NOMO-1 treated with dmso at 0.1 percent for 144 hours (cell line): ENCODE data around the gene CNTNAP5.

Experiments used
- DNase-seq: peaks from one replicate; lab custom pipeline; 2025; ENCODE audit not compliant: unreplicated experiment; lab: John Stamatoyannopoulos, UW

The CNTNAP5 gene

DNA sequence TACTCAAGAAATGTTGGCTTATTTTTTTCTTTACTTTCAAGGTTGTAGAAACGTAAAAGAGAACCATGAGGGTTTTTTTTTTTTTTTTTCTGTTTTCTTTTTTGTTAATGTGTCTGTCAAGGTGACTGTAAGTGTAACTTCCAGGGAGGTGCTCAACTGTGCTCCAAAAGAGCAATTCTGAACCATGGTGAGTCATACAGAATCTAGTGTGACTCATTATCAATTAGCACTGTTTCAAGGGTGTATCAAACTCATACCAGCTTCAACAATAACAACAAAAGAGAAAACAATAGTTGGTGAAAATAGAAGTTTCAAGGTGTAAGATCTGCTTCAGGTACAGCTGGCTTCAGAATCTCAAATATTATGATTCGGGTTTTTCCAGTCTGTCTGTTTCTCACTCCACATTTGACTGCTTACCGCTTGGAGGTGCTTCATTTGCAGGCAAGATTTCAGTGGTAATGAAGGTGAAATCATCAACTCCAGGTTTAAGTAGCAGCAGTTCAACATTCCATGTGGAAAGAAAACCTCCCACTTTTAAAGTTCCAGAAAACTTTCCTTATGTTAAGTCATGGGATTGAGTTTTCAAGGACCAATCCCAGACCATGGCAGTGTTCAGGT, 850.6 kb downstream of the CNTNAP5 start:
- DNase-seq, result no peak

DNA sequence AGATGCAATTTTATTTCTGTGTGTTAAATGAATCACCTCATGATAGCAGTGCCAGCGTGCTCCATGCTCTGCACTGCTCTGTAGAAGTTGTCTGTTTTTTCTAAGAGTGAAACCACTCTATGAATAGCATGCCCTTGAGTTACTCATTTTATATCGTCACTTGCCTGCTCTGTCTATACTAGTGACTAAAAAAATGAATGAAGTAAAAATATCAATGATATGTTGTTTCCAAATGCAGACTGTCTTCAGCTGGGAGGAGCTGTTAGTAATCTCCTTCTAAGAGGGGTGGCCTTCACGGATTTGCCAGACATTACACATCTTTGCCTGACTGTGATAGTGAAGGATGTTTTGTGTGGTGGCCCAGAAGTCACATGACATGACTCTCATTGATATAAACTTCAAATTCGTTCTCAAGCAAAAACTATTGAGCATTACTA, 852.1 kb downstream of the CNTNAP5 start:
- no peak for DNase-seq

DNA sequence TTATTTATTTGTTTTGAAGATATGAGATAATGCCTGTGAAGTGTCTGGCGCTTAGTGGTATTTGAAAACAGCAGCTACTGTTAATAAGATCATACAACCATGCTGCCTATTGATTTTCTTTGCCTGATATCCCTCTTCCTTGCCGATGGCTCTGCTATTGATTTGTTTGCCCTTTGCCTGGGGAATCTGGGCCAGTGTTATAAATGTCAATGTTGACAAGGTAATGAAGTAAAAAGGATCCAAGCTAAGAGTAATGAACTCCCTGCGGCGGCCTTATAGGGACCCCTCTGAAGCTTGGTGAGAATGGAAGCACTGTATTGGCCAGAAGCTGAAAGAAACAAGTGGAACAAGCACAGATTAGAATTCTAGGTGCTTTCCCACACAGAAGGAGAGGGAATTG, 854.6 kb downstream of the CNTNAP5 start:
- no peak for DNase-seq

DNA sequence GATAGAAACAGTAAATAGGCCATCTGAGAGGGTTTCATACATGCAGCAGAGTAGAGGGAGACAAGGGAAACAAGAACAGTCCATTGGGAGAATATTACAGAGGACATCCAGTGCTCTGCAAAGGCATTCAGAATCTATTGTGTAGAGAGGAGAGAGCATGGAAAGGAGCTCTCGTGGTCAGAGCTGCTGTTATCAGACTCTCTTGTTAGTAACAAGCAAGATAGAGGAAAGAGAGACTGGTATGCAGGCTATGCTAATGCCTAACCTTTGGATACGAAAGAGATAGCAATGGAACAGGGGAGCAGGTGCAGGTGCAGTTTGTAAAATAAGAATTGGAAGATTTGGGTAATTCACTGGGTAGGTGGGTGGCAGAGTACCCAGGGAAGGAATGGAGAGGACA, 855.9 kb downstream of the CNTNAP5 start:
- no peak for DNase-seq

DNA sequence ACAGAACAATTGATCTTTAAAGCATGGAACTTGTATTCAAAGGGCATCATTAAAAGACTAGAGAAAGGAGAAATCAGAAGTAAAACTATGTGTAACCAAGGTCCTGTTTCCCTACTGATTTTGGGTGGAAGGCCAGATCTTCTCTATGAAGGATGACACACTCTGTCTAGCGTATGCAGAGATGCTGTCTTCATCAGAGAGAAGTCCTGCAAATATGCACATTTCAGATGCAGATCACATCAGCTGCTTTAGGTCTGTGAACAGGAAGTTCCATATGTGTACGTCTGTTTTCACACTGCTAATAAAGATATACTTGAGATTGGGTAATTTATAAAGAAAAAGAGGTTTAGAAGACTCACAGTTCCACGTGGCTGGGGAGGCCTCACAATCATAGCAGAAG, 857.3 kb downstream of the CNTNAP5 start:
- no peak for DNase-seq

DNA sequence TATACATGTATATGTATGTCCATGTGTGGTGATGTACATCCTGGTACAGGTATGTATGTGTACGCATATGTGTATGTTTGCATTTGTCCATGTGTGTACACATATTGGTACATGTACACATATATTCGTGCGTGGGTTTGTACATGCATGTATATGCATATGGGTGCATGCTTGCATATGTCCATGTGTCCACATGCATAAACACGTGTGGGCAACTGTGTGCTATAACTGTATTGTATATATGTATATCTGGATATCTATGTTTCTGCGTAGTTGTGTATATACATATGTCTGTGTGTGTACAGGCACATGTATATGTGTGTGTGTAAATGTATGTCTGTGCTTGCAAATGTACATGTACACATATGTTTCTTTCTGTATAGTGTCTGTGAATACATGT, 858.5 kb downstream of the CNTNAP5 start:
- no peak for DNase-seq

DNA sequence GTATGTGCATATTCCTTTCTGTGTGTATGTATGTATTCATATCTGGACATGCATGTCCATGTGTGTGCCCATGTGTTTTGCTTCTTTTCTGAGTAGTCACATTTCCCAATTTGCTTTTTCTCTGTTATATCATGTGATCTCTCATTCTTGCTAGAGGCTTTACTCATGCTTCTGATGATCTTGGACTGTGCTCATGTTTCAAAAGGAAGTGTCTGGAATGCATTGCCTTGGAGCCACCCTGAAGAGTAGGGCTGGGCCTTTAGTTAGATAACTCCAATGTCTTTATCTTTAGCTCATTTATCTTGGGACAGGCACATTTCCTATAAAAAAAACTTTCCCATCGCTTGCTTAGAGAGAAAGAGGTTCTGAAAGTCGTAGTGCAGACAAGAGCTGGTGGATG, 859.2 kb downstream of the CNTNAP5 start:
- no peak for DNase-seq

DNA sequence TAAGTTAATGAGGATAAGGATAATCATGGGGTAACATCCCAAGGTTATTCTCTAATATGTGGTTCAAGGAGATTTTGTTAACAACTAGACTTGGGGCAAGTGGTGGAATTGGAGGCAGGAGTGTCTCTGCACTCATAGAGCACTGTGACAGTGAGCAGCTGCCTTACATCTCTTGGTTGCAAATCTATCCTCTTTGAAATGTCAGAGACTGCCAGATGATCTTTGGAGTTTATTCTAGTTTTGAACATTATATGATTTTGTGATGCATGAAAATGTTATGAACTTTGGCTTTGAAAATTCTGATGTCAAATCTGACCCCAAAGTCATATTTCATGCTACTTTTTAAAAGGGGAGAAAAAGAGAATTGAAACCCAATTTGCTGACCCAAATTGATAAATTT, 861.1 kb downstream of the CNTNAP5 start:
- no peak for DNase-seq

DNA sequence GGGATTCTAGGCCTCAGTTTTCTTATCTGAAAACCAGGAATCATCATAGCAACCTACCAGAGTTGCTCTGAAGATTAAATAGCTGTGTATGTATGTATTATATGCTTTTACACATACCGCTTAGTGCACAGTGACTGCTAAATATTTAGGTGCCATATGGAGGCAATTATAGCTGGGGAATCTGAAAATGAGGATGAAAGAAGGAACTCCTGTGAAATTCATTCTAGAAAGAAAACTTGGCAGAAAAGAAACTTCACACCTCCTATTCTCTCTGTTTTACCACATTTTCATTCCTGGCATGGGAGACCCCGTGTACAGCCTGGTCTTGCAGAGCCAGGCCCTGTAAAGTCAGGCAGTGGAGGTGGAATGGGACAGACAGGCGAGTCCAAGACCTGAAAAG, 862.4 kb downstream of the CNTNAP5 start:
- no peak for DNase-seq

DNA sequence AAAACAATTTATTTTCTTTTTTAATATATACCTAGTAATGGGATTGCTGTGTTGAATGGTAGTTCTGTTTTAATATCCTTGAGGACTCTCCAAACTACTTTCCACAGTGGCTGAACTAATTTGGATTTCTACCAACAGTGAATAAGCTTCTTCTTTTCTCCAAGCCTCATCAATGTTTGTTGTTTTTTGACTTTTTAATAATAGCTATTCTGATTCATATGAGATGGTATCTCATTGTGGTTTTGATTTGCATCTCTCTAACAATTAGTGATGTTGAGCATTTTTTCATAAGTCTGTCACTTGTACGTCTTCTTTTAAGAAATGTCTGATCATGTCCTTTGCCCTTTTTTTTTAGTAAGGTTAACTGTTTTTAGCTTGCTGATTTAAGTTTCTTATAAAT, 863.3 kb downstream of the CNTNAP5 start:
- DNase-seq, result no peak

DNA sequence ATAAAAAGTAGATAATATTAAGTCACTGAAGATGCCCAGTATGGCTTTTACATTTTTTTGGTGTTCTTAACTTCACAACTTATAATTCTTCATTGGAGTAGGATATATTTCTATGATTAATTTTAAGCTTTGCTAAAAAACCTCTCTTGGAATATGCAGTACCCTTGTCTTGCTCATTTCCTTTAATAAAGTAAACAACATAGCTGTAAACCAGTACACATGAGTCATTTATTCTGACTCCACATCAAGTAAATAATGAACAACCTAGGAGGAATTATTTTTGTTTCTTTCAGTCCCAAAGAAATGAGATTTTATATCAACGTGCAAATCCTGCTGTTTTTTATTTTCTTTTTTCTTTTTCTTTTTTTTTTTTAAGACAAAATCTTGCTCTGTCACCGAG, 869.1 kb downstream of the CNTNAP5 start:
- DNase-seq, result no peak

DNA sequence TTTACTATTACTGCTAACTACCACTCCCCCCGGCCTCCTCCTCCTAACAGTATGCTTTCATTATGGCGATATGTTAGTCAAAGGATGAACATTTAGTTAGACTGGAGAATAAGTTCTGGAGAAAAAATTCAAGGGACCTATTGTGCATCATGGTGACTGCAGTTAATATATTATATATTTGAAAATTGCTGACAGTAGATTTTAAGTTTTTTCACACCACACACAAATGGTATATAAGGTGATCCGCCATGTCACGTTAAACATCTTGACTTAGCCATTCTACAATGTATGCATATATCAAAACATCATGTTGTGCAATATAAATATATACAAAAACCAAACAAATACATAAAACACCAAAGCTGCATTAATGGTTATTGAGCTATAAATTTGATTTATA, 873.7 kb downstream of the CNTNAP5 start:
- DNase-seq, result no peak

DNA sequence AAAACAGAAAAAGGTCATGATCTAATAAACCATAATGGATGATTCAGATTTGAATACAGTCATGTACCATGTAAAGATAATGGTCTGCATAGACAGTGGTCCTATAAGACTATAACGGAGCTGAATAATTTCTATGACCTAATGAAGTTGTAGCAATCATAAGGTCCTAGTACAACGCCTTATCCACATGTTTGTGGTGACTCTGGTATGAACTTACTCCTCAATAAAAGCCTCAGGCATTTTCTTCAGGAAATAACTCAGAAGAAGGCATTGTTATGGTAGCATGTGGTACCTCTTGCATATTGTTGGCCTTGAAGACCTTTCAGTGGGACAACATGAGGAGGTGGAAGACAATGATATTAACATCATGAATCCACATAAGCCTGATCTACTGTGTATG, 883.3 kb downstream of the CNTNAP5 start:
- no peak for DNase-seq

DNA sequence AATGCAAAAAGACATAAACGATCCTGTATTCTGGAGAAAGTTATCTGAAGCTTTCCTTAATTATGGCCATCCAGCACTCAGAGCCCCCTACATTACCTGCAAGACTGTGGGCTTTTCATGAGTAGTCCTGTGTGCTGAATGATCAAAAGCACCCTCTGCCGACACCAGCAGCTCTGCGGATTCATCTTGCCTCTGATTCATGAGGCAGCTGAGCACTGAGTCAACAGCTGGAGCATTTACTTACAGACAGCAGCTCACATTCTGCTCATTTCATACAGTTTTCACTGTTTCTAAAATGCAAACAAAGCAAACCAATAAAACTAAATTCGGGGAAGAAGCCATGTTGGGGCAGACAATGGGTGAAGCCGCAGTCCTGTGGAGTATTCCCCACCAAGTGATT, 886.5 kb downstream of the CNTNAP5 start:
- DNase-seq, result no peak

DNA sequence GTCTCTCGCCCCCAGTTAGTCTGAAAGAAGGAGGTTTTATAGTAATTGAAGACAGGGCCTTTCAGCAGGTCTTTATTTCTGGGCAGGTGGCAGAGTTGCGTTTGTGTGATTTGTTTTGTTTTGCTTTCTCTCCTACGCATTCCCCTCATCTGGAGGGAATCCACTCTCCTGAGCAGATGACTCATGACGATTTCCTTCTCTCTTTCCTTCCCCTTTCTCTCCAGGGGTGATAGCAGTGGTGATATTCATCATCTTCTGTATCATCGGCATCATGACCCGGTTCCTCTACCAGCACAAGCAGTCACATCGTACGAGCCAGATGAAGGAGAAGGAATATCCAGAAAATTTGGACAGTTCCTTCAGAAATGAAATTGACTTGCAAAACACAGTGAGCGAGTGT, 888.8 kb downstream of the CNTNAP5 start:
- DNase-seq, result no peak

DNA sequence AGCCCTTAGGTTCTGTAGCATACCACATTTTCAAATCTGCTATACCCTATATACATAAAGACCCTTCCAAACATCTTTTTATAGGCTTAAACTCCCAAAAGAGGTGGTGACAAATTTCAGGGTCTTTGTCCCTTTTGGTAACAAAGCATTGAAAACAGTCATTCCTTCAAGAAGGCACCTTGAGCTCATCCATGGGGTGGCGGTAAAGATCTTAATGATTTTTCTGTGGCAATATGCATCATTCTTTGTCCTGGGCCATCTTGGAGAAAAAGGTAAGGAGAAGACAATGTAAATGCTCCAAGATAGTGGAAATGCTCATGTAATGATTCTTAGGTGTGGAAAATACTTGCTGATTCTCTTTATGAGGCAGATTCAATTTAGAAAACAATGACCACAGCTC, 890.5 kb downstream of the CNTNAP5 start:
- DNase-seq, result no peak

DNA sequence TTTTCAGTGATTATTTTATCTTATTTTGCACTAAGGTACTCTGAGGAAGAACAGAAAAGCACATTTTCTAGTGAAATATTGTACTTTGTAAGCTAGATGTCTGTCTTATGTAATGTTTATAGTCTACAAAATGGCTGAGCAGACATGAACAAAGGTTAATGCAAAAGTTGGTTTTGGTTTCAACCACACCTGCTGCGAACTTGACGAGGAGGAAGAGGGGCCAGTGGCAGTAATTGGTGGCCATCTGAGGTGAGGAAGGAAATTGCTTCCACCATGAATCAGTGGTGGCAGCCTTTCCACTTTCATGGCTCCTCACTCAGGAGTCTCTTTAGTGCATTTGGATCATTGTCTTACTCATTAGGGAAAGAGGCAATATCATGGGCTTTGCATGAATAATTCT, 894.2 kb downstream of the CNTNAP5 start:
- no peak for DNase-seq

DNA sequence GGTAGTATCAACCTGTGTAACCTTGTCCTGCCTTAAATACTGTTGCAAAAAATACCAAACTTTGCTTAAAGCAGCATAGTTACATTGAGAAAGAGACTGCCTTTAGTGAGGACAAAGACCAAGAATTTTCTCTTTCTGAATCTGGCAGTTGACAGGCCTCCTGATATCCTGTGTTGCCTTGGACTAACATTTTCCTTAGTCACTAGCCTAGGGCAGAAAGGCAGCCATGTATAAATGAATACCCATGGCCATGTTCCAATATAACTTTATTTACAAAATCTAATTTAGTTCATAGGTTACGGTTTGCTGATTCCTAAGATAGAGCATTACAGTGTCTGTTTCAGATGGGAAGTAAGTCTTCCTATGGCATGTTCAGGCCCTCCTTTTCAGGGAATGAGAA, 895.4 kb downstream of the CNTNAP5 start:
- DNase-seq, result no peak

DNA sequence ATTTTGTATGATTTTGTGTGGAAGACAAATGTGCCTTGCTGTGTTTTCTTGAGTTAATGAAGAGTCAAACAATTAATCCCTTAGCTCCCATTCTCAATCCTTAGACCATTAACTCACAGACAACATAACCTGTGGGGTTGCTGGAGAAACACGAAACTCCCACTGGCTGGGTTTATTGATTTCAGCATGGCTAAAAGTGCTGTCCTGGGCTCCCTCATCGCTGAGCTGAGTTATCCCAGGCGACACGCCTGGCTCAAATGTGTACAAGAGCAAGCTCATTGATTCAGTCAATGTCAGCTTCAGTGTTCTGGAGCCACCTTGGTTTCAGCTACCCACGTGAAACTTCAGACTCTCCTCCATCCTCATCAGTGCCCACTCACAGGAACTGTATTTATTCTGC, 896.1 kb downstream of the CNTNAP5 start:
- DNase-seq, result no peak

DNA sequence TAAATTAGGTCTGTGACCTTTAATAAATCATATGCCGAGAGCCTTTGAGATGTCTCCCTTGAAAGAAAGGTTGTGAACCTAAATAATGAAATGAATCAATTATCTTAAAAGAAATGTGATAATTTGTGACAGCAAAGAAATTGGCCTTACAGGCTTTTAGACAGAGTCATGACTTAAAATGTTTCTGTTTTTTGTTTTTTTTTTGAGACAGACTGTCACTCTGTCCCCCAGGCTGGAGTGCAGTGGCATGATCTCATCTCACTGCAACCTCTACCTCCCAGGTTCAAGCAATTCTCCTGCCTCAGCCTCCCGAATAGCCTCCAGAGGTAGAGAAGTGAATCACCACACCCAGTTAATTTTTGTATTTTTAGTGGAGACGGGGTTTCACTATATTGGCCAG, 898.0 kb downstream of the CNTNAP5 start:
- no peak for DNase-seq

DNA sequence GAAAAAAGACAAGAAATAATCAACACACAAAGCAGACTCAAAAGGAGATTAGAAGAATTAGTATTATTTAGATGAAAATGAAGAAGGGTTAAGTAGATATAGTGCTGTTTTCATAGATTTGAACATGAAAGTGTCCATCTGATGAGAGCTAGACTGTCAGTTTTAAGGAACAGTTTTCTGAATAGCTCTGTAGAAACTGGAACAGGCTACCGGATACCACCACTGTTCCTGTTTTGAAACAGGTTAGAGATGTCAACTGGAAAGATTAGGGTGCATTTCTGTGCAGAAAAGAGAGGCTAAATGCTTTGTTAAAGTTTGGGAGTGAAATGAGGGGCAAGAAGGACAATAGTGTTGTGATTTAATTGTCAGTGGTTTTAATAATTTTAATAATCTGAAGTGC, 908.8 kb downstream of the CNTNAP5 start:
- no peak for DNase-seq

DNA sequence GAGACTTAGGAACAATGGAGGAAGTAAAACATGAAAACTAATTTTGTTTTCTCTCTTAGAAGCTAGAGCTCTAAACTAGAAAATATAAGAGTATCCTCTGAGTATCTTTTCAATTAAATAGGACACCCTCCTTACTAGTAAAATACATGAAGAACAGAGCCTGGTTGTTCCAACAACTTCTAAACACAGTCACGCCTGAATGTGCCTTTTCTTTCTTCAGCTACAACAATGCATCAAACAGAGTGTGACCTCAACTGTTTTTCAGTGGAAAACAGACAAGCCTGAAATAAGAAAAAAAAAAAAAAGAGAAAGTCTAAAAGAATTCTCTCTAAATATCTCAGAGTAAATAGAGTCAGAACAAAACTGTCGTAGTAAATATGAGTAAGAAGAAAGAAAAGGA, 928.8 kb downstream of the CNTNAP5 start:
- DNase-seq, result no peak

DNA sequence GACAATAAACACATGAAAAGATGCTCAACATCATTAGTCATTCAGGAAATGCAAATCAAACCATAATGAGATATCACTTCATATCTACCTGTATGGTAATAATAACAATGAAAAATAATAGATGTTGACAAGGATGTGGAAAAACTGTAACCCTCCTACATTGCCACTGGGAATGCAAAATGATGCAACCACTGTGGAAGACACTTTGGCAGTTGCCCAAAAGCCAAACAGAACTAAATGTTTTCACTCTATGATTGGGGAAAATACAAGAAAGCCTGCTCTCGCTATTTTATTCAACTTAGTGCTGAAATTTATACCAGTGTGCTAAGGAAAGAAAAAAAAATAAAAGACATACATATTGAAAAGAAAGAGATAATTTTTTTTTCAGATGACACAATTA, 934.5 kb downstream of the CNTNAP5 start:
- no peak for DNase-seq

DNA sequence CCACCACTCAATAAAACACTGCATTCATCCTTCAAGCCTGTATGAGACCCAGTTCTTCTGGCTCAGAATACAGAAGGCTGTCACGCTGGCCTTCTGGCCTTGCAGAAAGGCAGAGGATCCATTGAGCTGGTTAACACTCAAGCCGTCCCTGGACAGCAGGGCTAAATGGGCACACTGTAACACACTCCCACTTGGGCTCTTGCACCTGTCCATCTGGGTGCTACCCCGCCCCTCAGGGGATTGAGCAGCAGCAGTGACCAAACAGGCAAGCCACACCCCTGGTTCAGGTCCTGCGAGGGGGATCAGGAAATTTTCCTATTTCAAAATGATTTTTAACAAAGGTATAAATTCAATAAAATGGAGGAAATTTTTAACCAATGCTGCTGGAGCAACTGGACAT, 936.0 kb downstream of the CNTNAP5 start:
- no peak for DNase-seq
